ENCODE measurements around the gene FOSL2. TPM values are rescaled to one million over a fixed set of nuclear protein-coding genes. Genes with fewer than 3 reads are reported as not detected.

Gene FOSL2
- total RNA-seq, 2 experiments from 2014 or later: 0.35 to 1.0 TPM

DNA sequence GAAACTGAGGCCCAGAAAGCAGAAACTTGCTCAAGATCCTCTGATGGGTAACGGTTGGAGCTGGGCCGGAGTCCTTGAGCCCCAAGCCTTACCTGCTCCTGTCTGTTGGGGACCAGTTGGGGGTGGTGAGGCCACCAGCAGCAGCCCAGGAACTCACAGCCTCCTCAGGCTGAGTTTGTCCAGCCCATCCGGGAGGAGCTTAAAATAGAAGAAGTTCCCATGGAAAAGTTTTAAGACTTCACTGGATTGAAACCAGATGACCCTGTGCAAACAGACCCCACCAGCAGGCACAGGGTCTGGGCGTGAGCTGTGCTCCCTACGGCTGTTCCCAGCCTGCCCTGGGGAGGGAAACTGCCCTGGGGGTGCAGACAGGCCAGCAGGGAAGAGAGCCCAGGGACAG lies 40.6 kb upstream of the FOSL2 start:
- Histone ChIP-seq H3K36me3 (ENCODE audit: insufficient read depth, low read length) (no peaks in the 10 kb centered on the region), H3K4me1 (ENCODE audit: insufficient read depth, low read length, poor library complexity, severe bottlenecking) (no peaks in the 10 kb centered on the region), H2AFZ (ENCODE audit: low read length) (no peak overlapping the region), H3K79me2 (ENCODE audit: insufficient read depth, low read depth, low read length) (no peaks in the 10 kb centered on the region), H4K20me1 (ENCODE audit: insufficient read depth, low read length) (no peaks in the 10 kb centered on the region), H3K9me2 (ENCODE audit: insufficient read depth, low read length) (no peaks in the 10 kb centered on the region), H3K9me3 (ENCODE audit: low read length) (no peaks in the 10 kb centered on the region), H3K4me3 (ENCODE audit: low read depth, low read length, poor library complexity, severe bottlenecking) (no peak overlapping the region), H3K4me2 (ENCODE audit: low read length) (no peak overlapping the region), H3K27ac (ENCODE audit: low read depth, low read length, poor library complexity, severe bottlenecking) (no peak overlapping the region)
- no TSS peak for BruUV-seq (replicated peaks)
- intact Hi-C loops (cut with micrococcal nuclease; ENCODE audit: unreplicated experiment): no loop called here
- TF ChIP-seq EZH2phosphoT487 (IDR thresholded peaks at IDR 0.05; ENCODE audit: borderline replicate concordance, low read depth, low read length): no peak
- TF ChIP-seq, protein P1, sequence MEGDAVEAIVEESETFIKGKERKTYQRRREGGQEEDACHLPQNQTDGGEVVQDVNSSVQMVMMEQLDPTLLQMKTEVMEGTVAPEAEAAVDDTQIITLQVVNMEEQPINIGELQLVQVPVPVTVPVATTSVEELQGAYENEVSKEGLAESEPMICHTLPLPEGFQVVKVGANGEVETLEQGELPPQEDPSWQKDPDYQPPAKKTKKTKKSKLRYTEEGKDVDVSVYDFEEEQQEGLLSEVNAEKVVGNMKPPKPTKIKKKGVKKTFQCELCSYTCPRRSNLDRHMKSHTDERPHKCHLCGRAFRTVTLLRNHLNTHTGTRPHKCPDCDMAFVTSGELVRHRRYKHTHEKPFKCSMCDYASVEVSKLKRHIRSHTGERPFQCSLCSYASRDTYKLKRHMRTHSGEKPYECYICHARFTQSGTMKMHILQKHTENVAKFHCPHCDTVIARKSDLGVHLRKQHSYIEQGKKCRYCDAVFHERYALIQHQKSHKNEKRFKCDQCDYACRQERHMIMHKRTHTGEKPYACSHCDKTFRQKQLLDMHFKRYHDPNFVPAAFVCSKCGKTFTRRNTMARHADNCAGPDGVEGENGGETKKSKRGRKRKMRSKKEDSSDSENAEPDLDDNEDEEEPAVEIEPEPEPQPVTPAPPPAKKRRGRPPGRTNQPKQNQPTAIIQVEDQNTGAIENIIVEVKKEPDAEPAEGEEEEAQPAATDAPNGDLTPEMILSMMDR (conservative IDR thresholded peaks at IDR 0.05; ENCODE audit: low read length): no peak
- no peak for DNase-seq (ENCODE audit: low spot score)
- ChIA-PET CTCF (ENCODE audit: unreplicated experiment) (no interaction called here), POLR2A (no interaction called here)

DNA sequence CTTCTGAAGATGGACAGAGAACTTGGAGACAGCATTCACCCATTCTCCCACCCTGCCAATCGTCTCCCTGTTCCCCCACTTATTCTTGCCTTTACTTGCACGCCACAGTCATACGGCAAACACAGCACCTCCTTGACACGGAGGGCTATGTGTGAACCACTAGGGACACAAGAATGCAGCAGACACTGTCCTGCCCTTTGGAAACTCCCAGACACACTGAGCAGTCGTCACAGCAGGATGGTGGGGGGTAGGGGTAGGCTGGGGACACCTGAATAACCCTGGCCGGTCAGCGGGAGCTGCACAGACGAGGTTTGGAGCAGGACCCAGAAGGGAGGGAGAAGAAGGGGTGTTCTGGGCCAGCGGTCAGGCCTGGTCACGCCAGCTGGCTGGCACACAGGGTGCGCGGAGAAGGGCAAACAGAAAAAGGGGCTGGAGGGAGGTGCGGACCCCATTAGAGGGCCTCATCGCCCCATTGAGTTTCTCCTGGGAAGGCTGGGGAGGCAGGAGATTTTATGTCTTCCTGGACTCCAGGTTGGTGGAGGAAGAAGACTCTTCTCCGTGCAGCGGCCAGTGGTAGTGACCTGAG lies 40.0 kb upstream of the FOSL2 start:
- Histone ChIP-seq H4K20me1 (ENCODE audit: insufficient read depth, low read length) (no peaks in the 10 kb centered on the region), H3K4me3 (ENCODE audit: low read depth, low read length, poor library complexity, severe bottlenecking) (no peak overlapping the region), H2AFZ (ENCODE audit: low read length) (no peak overlapping the region), H3K27ac (ENCODE audit: low read depth, low read length, poor library complexity, severe bottlenecking) (no peak overlapping the region), H3K9me2 (ENCODE audit: insufficient read depth, low read length) (no peaks in the 10 kb centered on the region), H3K4me2 (ENCODE audit: low read length) (no peak overlapping the region), H3K36me3 (ENCODE audit: insufficient read depth, low read length) (no peaks in the 10 kb centered on the region), H3K9me3 (ENCODE audit: low read length) (no peaks in the 10 kb centered on the region), H3K79me2 (ENCODE audit: insufficient read depth, low read depth, low read length) (no peaks in the 10 kb centered on the region), H3K4me1 (ENCODE audit: insufficient read depth, low read length, poor library complexity, severe bottlenecking) (no peaks in the 10 kb centered on the region)
- intact Hi-C loops (cut with micrococcal nuclease; ENCODE audit: unreplicated experiment): no loop called here
- POLR2A ChIA-PET: no interaction called here
- no peak for TF ChIP-seq EZH2phosphoT487 (IDR thresholded peaks at IDR 0.05; ENCODE audit: borderline replicate concordance, low read depth, low read length)
- TF ChIP-seq, protein P1 (conservative IDR thresholded peaks at IDR 0.05; ENCODE audit: low read length): no peak
- DNase-seq (ENCODE audit: low spot score): no peak
- no TSS peak for BruUV-seq (replicated peaks)
- CTCF ChIA-PET (ENCODE audit: unreplicated experiment): no interaction called here

GRCh38 chr2:28354920-28355520 lies 37.6 kb upstream of the FOSL2 start:
- Histone ChIP-seq H3K79me2 (ENCODE audit: insufficient read depth, low read depth, low read length) (no peaks in the 10 kb centered on the region), H3K4me1 (ENCODE audit: insufficient read depth, low read length, poor library complexity, severe bottlenecking) (no peaks in the 10 kb centered on the region), H3K4me3 (ENCODE audit: low read depth, low read length, poor library complexity, severe bottlenecking) (no peak overlapping the region), H3K4me2 (ENCODE audit: low read length) (no peak overlapping the region), H3K36me3 (ENCODE audit: insufficient read depth, low read length) (no peaks in the 10 kb centered on the region), H3K27ac (ENCODE audit: low read depth, low read length, poor library complexity, severe bottlenecking) (no peak overlapping the region), H4K20me1 (ENCODE audit: insufficient read depth, low read length) (no peaks in the 10 kb centered on the region), H3K9me3 (ENCODE audit: low read length) (no peaks in the 10 kb centered on the region), H3K9me2 (ENCODE audit: insufficient read depth, low read length) (no peaks in the 10 kb centered on the region), H2AFZ (ENCODE audit: low read length) (no peak overlapping the region)
- DNase-seq (ENCODE audit: low spot score): no peak
- ChIA-PET CTCF (ENCODE audit: unreplicated experiment) (no interaction called here), POLR2A (no interaction called here)
- intact Hi-C loops (cut with micrococcal nuclease; ENCODE audit: unreplicated experiment): no loop called here
- no TSS peak for BruUV-seq (replicated peaks)
- TF ChIP-seq EZH2phosphoT487 (IDR thresholded peaks at IDR 0.05; ENCODE audit: borderline replicate concordance, low read depth, low read length): no peak
- TF ChIP-seq, protein P1 (conservative IDR thresholded peaks at IDR 0.05; ENCODE audit: low read length): no peak
